HEK293 (cell line): ENCODE results near the gene OR6N1.

Experiments
- CTCF ChIA-PET: fragments of 350-600 bp; formaldehyde crosslinking; extraction: SDS; loops from one replicate; lab custom pipeline; 2021; ENCODE audit warnings: antibody characterized with exemption; lab: Yijun Ruan, JAX
- POLR2A ChIA-PET: fragments of 300-600 bp; formaldehyde crosslinking; extraction: SDS; loops from one replicate; lab custom pipeline; 2020; ENCODE audit warnings: antibody characterized with exemption, inconsistent platforms; lab: Yijun Ruan, JAX
- H3K27ac ChIP-seq: fragments of 200-500 bp; sonication (Bioruptor generic); 2 replicates; pipeline ENCODE4 v1.5.1; 2014; ENCODE audit warnings: low read depth, low read length, control low read depth, inconsistent platforms; ENCODE audit errors: extremely low read depth
- H3K36me3 ChIP-seq, 2 experiments: fragments of 200-500 bp in 1 of 2; sonication (Bioruptor generic) in 1 of 2; 1 replicate in 1 of 2; 2 replicates in 1 of 2; pipeline ENCODE4 v1.5.1; 2014 to 2017; ENCODE audit warnings: inconsistent platforms in 2 of 2, low read length in 2 of 2; ENCODE audit not compliant: control insufficient read depth in 2 of 2, insufficient read depth in 1 of 2
- H3K4me1 ChIP-seq: fragments of 200-500 bp; sonication (Bioruptor generic); 2 replicates; pipeline ENCODE4 v1.5.1; 2014; ENCODE audit warnings: mild to moderate bottlenecking, low read length, inconsistent platforms; ENCODE audit not compliant: control insufficient read depth, insufficient read depth
- H3K4me3 ChIP-seq: 2 replicates; pipeline ENCODE4 v1.5.1; 2011; ENCODE audit warnings: low read depth, mild to moderate bottlenecking, control low read depth, low read length, moderate library complexity
- H3K9me3 ChIP-seq: fragments of 200-500 bp; sonication (Bioruptor generic); 2 replicates; pipeline ENCODE4 v1.5.1; 2014; ENCODE audit warnings: low read depth, low read length, inconsistent platforms; ENCODE audit not compliant: control insufficient read depth, insufficient read depth
- AEBP2 ChIP-seq: fragments of 450-650 bp; formaldehyde crosslinking; IDR thresholded peaks from 2 replicates; pipeline ENCODE4 v1.5.1; 2016; ENCODE audit warnings: missing biosample characterization, missing genetic modification characterization, borderline replicate concordance
- OSR2 ChIP-seq: fragments of 450-650 bp; formaldehyde crosslinking; IDR thresholded peaks from 2 replicates; pipeline ENCODE4 v1.5.1; 2016; ENCODE audit warnings: missing biosample characterization, missing genetic modification characterization
- PRDM4 ChIP-seq: fragments of 450-650 bp; formaldehyde crosslinking; IDR thresholded peaks from 2 replicates; pipeline ENCODE4 v1.5.1; 2017; ENCODE audit warnings: missing biosample characterization, missing genetic modification characterization
- ZBTB17 ChIP-seq: fragments of 450-650 bp; formaldehyde crosslinking; IDR thresholded peaks from 2 replicates; pipeline ENCODE4 v1.5.1; 2016; ENCODE audit warnings: missing biosample characterization, missing genetic modification characterization
- ZBTB26 ChIP-seq: fragments of 450-650 bp; formaldehyde crosslinking; optimal IDR thresholded peaks from 2 replicates; pipeline ENCODE3; 2016; ENCODE audit warnings: missing biosample characterization, mild to moderate bottlenecking, missing genetic modification characterization
- ZBTB49 ChIP-seq: fragments of 450-650 bp; formaldehyde crosslinking; IDR thresholded peaks from 2 replicates; pipeline ENCODE4 v1.5.1; 2016; ENCODE audit warnings: missing biosample characterization, missing genetic modification characterization, low read depth
- ZNF133 ChIP-seq: fragments of 450-650 bp; formaldehyde crosslinking; IDR thresholded peaks from 2 replicates; pipeline ENCODE4 v1.5.1; 2016; ENCODE audit warnings: missing biosample characterization, missing genetic modification characterization
- ZNF140 ChIP-seq: fragments of 450-650 bp; formaldehyde crosslinking; IDR thresholded peaks from 2 replicates; pipeline ENCODE4 v1.5.1; 2016; ENCODE audit warnings: missing biosample characterization, missing genetic modification characterization
- ZNF223 ChIP-seq: fragments of 450-650 bp; formaldehyde crosslinking; IDR thresholded peaks from 2 replicates; pipeline ENCODE4 v1.5.1; 2016; ENCODE audit warnings: missing biosample characterization, missing genetic modification characterization
- ZNF292 ChIP-seq: fragments of 450-650 bp; formaldehyde crosslinking; IDR thresholded peaks from 2 replicates; pipeline ENCODE4 v1.5.1; 2016; ENCODE audit warnings: low read depth, missing biosample characterization, missing genetic modification characterization, borderline replicate concordance
- ZNF324 ChIP-seq: fragments of 450-650 bp; formaldehyde crosslinking; IDR thresholded peaks from 2 replicates; pipeline ENCODE4 v1.5.1; 2016; ENCODE audit warnings: missing biosample characterization, missing genetic modification characterization
- ZNF335 ChIP-seq: fragments of 450-650 bp; formaldehyde crosslinking; conservative IDR thresholded peaks from 2 replicates; pipeline ENCODE4 v1.5.1; 2016; ENCODE audit warnings: missing biosample characterization, missing genetic modification characterization
- ZNF394 ChIP-seq: fragments of 450-650 bp; formaldehyde crosslinking; IDR thresholded peaks from 2 replicates; pipeline ENCODE4 v1.5.1; 2016; ENCODE audit warnings: missing biosample characterization, missing genetic modification characterization, mild to moderate bottlenecking, moderate library complexity, borderline replicate concordance
- ZNF416 ChIP-seq: fragments of 450-650 bp; formaldehyde crosslinking; IDR thresholded peaks from 2 replicates; pipeline ENCODE4 v1.5.1; 2016; ENCODE audit warnings: missing biosample characterization, missing genetic modification characterization
- ZNF423 ChIP-seq: fragments of 450-650 bp; formaldehyde crosslinking; IDR thresholded peaks from 2 replicates; pipeline ENCODE4 v1.5.1; 2016; ENCODE audit warnings: missing biosample characterization, missing genetic modification characterization
- ZNF48 ChIP-seq: fragments of 450-650 bp; formaldehyde crosslinking; IDR thresholded peaks from 2 replicates; pipeline ENCODE4 v1.5.1; 2016; ENCODE audit warnings: missing biosample characterization, missing genetic modification characterization
- ZNF521 ChIP-seq: fragments of 450-650 bp; formaldehyde crosslinking; IDR thresholded peaks from 2 replicates; pipeline ENCODE4 v1.5.1; 2017; ENCODE audit warnings: missing biosample characterization, mild to moderate bottlenecking, missing genetic modification characterization
- ZNF529 ChIP-seq: fragments of 450-650 bp; formaldehyde crosslinking; IDR thresholded peaks from 2 replicates; pipeline ENCODE4 v1.5.1; 2017; ENCODE audit warnings: missing genetic modification characterization, missing biosample characterization; ENCODE audit not compliant: insufficient replicate concordance
- ZNF530 ChIP-seq: fragments of 450-650 bp; formaldehyde crosslinking; IDR thresholded peaks from 2 replicates; pipeline ENCODE4 v1.5.1; 2016; ENCODE audit warnings: low read depth, missing biosample characterization, missing genetic modification characterization
- ZNF548 ChIP-seq: fragments of 450-650 bp; formaldehyde crosslinking; IDR thresholded peaks from 2 replicates; pipeline ENCODE4 v1.5.1; 2016; ENCODE audit warnings: missing biosample characterization, missing genetic modification characterization
- ZNF670 ChIP-seq: fragments of 450-650 bp; formaldehyde crosslinking; IDR thresholded peaks from 2 replicates; pipeline ENCODE4 v1.5.1; 2016; ENCODE audit warnings: missing biosample characterization, missing genetic modification characterization, low read depth
- ZNF747 ChIP-seq: fragments of 450-650 bp; formaldehyde crosslinking; IDR thresholded peaks from 2 replicates; pipeline ENCODE4 v1.5.1; 2016; ENCODE audit warnings: missing biosample characterization, missing genetic modification characterization
- TF ChIP-seq, protein P1 (sequence below): fragments of 450-650 bp; formaldehyde crosslinking; IDR thresholded peaks from 2 replicates; pipeline ENCODE4 v1.5.1; 2016; ENCODE audit warnings: missing biosample characterization, missing genetic modification characterization
- TF ChIP-seq, protein P2 (sequence below): fragments of 450-650 bp; formaldehyde crosslinking; IDR thresholded peaks from 2 replicates; pipeline ENCODE4 v1.5.1; 2016; ENCODE audit warnings: missing biosample characterization, missing genetic modification characterization

Gene OR6N1

GRCh38 chr1:158724442-158724841, 47.6 kb downstream of the OR6N1 start:
- H3K27ac ChIP-seq, result no peak overlapping the region
- no peaks in the 10 kb centered on the region for H3K9me3 ChIP-seq
- CTCF ChIA-PET, result no interaction called here
- no peaks in the 10 kb centered on the region for H3K36me3 ChIP-seq
- POLR2A ChIA-PET, result no interaction called here
- H3K4me3 ChIP-seq, result no peak overlapping the region
- no peaks in the 10 kb centered on the region for H3K4me1 ChIP-seq
- TF ChIP-seq PRDM4 (no peak), ZNF423 (tag by site-specific recombination) (no peak), ZNF530 (tag by site-specific recombination) (no peak), ZBTB17 (tag by site-specific recombination) (no peak), ZBTB49 (tag by site-specific recombination) (no peak), AEBP2 (tag by site-specific recombination) (no peak), ZNF529 (tag by site-specific recombination) (no peak), ZNF140 (tag by site-specific recombination) (no peak), ZNF223 (tag by site-specific recombination) (no peak), ZNF133 (tag by site-specific recombination) (no peak), ZNF394 (tag by site-specific recombination) (no peak), ZNF747 (tag by site-specific recombination) (no peak), ZNF416 (tag by site-specific recombination) (no peak), ZNF521 (no peak), OSR2 (tag by site-specific recombination) (no peak), ZNF548 (tag by site-specific recombination) (no peak)
- TF ChIP-seq, protein P1, sequence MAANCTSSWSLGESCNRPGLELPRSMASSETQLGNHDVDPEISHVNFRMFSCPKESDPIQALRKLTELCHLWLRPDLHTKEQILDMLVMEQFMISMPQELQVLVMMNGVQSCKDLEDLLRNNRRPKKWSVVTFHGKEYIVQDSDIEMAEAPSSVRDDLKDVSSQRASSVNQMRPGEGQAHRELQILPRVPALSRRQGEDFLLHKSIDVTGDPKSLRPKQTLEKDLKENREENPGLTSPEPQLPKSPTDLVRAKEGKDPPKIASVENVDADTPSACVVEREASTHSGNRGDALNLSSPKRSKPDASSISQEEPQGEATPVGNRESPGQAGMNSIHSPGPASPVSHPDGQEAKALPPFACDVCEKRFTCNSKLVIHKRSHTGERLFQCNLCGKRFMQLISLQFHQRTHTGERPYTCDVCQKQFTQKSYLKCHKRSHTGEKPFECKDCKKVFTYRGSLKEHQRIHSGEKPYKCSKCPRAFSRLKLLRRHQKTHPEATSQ (tag by site-specific recombination), result no peak

DNA sequence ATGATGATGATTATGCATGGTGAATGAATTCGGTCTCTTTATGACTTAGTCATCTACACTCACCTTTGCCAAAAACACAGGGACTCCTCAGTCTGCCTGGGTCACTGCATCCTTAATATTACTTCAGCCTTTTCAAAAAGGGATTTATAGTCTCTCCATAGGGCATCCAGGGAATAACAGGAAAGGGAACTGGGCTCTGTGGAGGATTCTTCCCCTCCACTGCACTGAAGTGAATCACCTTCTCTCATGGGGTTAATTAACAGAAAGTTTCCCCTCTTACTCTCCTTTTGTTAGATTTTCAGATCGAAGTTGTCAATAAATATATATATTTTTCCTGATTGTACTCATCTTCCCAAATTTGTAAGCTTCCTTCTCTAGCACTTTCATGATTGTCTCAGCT, 51.4 kb downstream of the OR6N1 start, which contains the start of gene OR6K3:
OR6K3 (minus strand) TSS at position 101 of the 400 bp plus-strand sequence. CDS start 2,605 bp downstream, outside the sequence.
- Histone ChIP-seq H3K27ac (no peak within 1 kb of the TSS), H3K36me3 (no peaks in the 10 kb centered on the region), H3K4me3 (no peak within 1 kb of the TSS), H3K9me3 (no peaks in the 10 kb centered on the region), H3K4me1 (no peaks in the 10 kb centered on the region)
- CTCF ChIA-PET, result interaction anchor here (0.6 kb wide), 1 partner anchor 301 kb away, joined by 3 read pairs; no protein-coding TSS in a partner anchor
- POLR2A ChIA-PET, result no interaction called here
- TF ChIP-seq ZNF48 (no peak), ZNF529 (tag by site-specific recombination) (no peak), ZNF335 (tag by site-specific recombination) (no peak), ZNF670 (tag by site-specific recombination) (no peak), ZNF292 (tag by site-specific recombination) (no peak), ZNF324 (tag by site-specific recombination) (no peak), ZBTB26 (tag by site-specific recombination) (no peak)
- TF ChIP-seq, protein P2, sequence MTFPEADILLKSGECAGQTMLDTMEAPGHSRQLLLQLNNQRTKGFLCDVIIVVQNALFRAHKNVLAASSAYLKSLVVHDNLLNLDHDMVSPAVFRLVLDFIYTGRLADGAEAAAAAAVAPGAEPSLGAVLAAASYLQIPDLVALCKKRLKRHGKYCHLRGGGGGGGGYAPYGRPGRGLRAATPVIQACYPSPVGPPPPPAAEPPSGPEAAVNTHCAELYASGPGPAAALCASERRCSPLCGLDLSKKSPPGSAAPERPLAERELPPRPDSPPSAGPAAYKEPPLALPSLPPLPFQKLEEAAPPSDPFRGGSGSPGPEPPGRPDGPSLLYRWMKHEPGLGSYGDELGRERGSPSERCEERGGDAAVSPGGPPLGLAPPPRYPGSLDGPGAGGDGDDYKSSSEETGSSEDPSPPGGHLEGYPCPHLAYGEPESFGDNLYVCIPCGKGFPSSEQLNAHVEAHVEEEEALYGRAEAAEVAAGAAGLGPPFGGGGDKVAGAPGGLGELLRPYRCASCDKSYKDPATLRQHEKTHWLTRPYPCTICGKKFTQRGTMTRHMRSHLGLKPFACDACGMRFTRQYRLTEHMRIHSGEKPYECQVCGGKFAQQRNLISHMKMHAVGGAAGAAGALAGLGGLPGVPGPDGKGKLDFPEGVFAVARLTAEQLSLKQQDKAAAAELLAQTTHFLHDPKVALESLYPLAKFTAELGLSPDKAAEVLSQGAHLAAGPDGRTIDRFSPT (tag by site-specific recombination), result no peak
